ENCODE measurements around the gene LCA5.

Gene LCA5

GRCh38 chr6:79551401-79551800 is 14.2 kb upstream of the LCA5 start:
- TF ChIP-seq CTCF (IDR thresholded peaks at IDR 0.05; ENCODE audit: low read length, missing control alignments) = no peak
- H3K4me3 ChIP-seq (replicated peaks; ENCODE audit: low read depth, low read length) = no peak overlapping the region
- DNase-seq (ENCODE audit: low read depth) = no peak

- H3K4me3 ChIP-seq (replicated peaks; ENCODE audit: low read depth, low read length) = no peak overlapping the region
- no peak for DNase-seq (ENCODE audit: low read depth)
- no peak for TF ChIP-seq CTCF (IDR thresholded peaks at IDR 0.05; ENCODE audit: low read length, missing control alignments)
These were observed 11.1 kb upstream of the LCA5 start for GRCh38 chr6:79548304-79548703.

- peak; percentile 49 for DNase-seq (ENCODE audit: low read depth)
- no peak overlapping the region for H3K4me3 ChIP-seq (replicated peaks; ENCODE audit: low read depth, low read length)
- TF ChIP-seq CTCF (IDR thresholded peaks at IDR 0.05; ENCODE audit: low read length, missing control alignments) = no peak
These were observed 9.0 kb upstream of the LCA5 start for GRCh38 chr6:79546186-79546585.

GRCh38 chr6:79544939-79545450 is 7.8 kb upstream of the LCA5 start:
- H3K4me3 ChIP-seq (replicated peaks; ENCODE audit: low read depth, low read length) = peak overlapping the region; percentile 16
- peak; percentile 100 for DNase-seq (ENCODE audit: low read depth)

GRCh38 chr6:79544299-79544927 is 7.2 kb upstream of the LCA5 start:
- H3K4me3 ChIP-seq (replicated peaks; ENCODE audit: low read depth, low read length) = peak overlapping the region; percentile 16
- TF ChIP-seq CTCF (IDR thresholded peaks at IDR 0.05; ENCODE audit: low read length, missing control alignments) = no peak
- peak; percentile 75 for DNase-seq (ENCODE audit: low read depth)

More at GRCh38 chr6:79544939-79545450, 7.8 kb upstream of the LCA5 start:
- peak; percentile 71 for TF ChIP-seq CTCF (IDR thresholded peaks at IDR 0.05; ENCODE audit: low read length, missing control alignments)

- no peak for TF ChIP-seq CTCF (IDR thresholded peaks at IDR 0.05; ENCODE audit: low read length, missing control alignments)
- no peak overlapping the region for H3K4me3 ChIP-seq (replicated peaks; ENCODE audit: low read depth, low read length)
- DNase-seq (ENCODE audit: low read depth) = no peak
These were observed 6.7 kb upstream of the LCA5 start for GRCh38 chr6:79543886-79544285.

GRCh38 chr6:79543411-79543810 is 6.2 kb upstream of the LCA5 start:
- no peak overlapping the region for H3K4me3 ChIP-seq (replicated peaks; ENCODE audit: low read depth, low read length)
- no peak for TF ChIP-seq CTCF (IDR thresholded peaks at IDR 0.05; ENCODE audit: low read length, missing control alignments)

More at GRCh38 chr6:79543411-79543810, 6.2 kb upstream of the LCA5 start:
- no peak for DNase-seq (ENCODE audit: low read depth)
